ENCODE results near the gene PRAMEF5.

- no peak for TF ChIP-seq THRB (CRISPR knock-in tag; conservative IDR thresholded peaks at IDR 0.05)
- TF ChIP-seq TRIM28 (IDR thresholded peaks at IDR 0.05): no peak
Observed at GRCh38 chr1:13224480-13225060, 29.4 kb upstream of the PRAMEF5 start.

Measured in K562 (cell line).